ENCODE measurements around the gene ACBD6.

DNA sequence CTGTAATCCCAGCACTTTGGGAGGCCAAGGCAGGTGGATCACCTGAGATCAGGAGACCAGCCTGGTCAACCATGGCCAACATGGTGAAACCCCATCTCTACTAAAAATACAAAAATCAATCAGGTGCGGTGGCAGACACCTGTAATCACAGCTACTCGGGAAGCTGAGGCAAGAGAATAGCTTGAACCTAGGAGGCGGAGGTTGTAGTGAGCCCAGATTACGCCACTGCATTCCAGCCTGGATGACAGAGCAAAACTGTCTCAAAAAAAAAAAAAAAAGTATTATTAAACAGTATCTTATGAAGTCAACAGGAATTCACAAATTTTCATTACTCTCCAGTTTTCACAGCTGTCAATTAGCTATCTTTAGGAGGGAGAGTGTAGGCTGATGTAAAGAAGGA is 3.8 kb downstream of the ACBD6 start:
- TF ChIP-seq, protein P1, sequence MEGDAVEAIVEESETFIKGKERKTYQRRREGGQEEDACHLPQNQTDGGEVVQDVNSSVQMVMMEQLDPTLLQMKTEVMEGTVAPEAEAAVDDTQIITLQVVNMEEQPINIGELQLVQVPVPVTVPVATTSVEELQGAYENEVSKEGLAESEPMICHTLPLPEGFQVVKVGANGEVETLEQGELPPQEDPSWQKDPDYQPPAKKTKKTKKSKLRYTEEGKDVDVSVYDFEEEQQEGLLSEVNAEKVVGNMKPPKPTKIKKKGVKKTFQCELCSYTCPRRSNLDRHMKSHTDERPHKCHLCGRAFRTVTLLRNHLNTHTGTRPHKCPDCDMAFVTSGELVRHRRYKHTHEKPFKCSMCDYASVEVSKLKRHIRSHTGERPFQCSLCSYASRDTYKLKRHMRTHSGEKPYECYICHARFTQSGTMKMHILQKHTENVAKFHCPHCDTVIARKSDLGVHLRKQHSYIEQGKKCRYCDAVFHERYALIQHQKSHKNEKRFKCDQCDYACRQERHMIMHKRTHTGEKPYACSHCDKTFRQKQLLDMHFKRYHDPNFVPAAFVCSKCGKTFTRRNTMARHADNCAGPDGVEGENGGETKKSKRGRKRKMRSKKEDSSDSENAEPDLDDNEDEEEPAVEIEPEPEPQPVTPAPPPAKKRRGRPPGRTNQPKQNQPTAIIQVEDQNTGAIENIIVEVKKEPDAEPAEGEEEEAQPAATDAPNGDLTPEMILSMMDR (IDR thresholded peaks at IDR 0.05): no peak
- no peak for TF ChIP-seq POLR2AphosphoS5 (IDR thresholded peaks at IDR 0.05)
